Measurements from ENCODE around the gene APOC3. TPM values are rescaled to one million over a fixed set of nuclear protein-coding genes. Genes with fewer than 3 reads are reported as not detected.

The APOC3 gene
- total and polyA plus RNA-seq, 2 experiments from 2014 or later, result not detected

DNA sequence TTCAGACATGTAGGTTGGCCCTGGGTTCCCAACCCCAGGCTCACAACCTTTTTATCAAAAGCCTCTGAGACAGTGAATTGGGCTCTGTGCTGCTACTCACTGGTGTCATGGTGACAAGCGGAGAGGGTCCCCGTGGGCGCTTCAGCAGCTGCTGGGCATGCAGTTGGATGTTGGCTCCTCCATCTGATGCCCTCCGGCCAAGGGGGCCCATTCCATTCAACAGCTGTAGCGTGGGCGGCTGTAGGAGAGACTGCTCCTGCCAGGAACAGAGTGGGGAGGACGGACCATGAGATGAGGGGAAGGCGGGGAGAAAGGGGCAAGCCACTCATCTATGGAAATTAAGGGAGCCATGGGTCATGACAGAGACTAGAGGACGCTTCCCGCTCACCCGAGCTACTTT lies 43.7 kb downstream of the APOC3 start:
- no peak for DNase-seq (ENCODE audit: low spot score)
- Mint-ChIP-seq H3K36me3 (ENCODE audit: low read depth) (peaks cover 19% of the 10 kb centered on the region; the same call in 2 of the 3 replicates), H3K9me3 (no peaks in the 10 kb centered on the region), H3K4me3 (no peak overlapping the region), H3K27me3 (ENCODE audit: insufficient read depth, low read depth, poor library complexity) (no peaks in the 10 kb centered on the region), H3K4me1 (no peaks in the 10 kb centered on the region; the same call in 2 of the 3 replicates), H3K27ac (no peak overlapping the region)
- Histone ChIP-seq H3K4me2 (no peak overlapping the region), H4K20me1 (replicated peaks; ENCODE audit: insufficient read depth) (no peaks in the 10 kb centered on the region; the same call in 1 of the 2 replicates), H2AFZ (no peak overlapping the region), H3K27me3 (ENCODE audit: insufficient read depth) (no peaks in the 10 kb centered on the region), H3K4me3 (no peak overlapping the region), H3K27ac (ENCODE audit: low read depth) (no peak overlapping the region), H3K79me2 (replicated peaks; ENCODE audit: insufficient read depth) (no peaks in the 10 kb centered on the region), H3K4me1 (ENCODE audit: insufficient read depth) (no peaks in the 10 kb centered on the region; the same call in 1 of the 2 replicates), H3F3A (replicated peaks; ENCODE audit: low read depth) (no peaks in the 10 kb centered on the region), H3K36me3 (ENCODE audit: insufficient read depth) (0 out of 2 replicates have a peak, but pooled peaks cover 2% of the 10 kb centered on the region), H3K9me2 (ENCODE audit: insufficient read depth) (no peaks in the 10 kb centered on the region)
- TF ChIP-seq ZNF114 (CRISPR knock-in tag; IDR thresholded peaks at IDR 0.05) (no peak), EZH2 (IDR thresholded peaks at IDR 0.05; ENCODE audit: low read depth, unreplicated experiment) (no peak), ETS1 (IDR thresholded peaks at IDR 0.05) (no peak), CREB1 (CRISPR knock-in tag; IDR thresholded peaks at IDR 0.05; ENCODE audit: low read depth) (no peak), POLR2AphosphoS5 (IDR thresholded peaks at IDR 0.05; ENCODE audit: low read depth) (no peak), NANOG (IDR thresholded peaks at IDR 0.05; ENCODE audit: borderline replicate concordance) (no peak), ZNF331 (CRISPR knock-in tag; IDR thresholded peaks at IDR 0.05; ENCODE audit: low read depth) (no peak), EZH2phosphoT487 (IDR thresholded peaks at IDR 0.05; ENCODE audit: unreplicated experiment) (no peak), STAT1 (IDR thresholded peaks at IDR 0.05; ENCODE audit: unreplicated experiment) (no peak)
- TF ChIP-seq, protein P1, sequence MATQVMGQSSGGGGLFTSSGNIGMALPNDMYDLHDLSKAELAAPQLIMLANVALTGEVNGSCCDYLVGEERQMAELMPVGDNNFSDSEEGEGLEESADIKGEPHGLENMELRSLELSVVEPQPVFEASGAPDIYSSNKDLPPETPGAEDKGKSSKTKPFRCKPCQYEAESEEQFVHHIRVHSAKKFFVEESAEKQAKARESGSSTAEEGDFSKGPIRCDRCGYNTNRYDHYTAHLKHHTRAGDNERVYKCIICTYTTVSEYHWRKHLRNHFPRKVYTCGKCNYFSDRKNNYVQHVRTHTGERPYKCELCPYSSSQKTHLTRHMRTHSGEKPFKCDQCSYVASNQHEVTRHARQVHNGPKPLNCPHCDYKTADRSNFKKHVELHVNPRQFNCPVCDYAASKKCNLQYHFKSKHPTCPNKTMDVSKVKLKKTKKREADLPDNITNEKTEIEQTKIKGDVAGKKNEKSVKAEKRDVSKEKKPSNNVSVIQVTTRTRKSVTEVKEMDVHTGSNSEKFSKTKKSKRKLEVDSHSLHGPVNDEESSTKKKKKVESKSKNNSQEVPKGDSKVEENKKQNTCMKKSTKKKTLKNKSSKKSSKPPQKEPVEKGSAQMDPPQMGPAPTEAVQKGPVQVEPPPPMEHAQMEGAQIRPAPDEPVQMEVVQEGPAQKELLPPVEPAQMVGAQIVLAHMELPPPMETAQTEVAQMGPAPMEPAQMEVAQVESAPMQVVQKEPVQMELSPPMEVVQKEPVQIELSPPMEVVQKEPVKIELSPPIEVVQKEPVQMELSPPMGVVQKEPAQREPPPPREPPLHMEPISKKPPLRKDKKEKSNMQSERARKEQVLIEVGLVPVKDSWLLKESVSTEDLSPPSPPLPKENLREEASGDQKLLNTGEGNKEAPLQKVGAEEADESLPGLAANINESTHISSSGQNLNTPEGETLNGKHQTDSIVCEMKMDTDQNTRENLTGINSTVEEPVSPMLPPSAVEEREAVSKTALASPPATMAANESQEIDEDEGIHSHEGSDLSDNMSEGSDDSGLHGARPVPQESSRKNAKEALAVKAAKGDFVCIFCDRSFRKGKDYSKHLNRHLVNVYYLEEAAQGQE (IDR thresholded peaks at IDR 0.05; ENCODE audit: unreplicated experiment), result no peak
- TF ChIP-seq, protein P2, sequence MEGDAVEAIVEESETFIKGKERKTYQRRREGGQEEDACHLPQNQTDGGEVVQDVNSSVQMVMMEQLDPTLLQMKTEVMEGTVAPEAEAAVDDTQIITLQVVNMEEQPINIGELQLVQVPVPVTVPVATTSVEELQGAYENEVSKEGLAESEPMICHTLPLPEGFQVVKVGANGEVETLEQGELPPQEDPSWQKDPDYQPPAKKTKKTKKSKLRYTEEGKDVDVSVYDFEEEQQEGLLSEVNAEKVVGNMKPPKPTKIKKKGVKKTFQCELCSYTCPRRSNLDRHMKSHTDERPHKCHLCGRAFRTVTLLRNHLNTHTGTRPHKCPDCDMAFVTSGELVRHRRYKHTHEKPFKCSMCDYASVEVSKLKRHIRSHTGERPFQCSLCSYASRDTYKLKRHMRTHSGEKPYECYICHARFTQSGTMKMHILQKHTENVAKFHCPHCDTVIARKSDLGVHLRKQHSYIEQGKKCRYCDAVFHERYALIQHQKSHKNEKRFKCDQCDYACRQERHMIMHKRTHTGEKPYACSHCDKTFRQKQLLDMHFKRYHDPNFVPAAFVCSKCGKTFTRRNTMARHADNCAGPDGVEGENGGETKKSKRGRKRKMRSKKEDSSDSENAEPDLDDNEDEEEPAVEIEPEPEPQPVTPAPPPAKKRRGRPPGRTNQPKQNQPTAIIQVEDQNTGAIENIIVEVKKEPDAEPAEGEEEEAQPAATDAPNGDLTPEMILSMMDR (conservative IDR thresholded peaks at IDR 0.05; ENCODE audit: low read depth in 2 of 2), result no peak
- TF ChIP-seq, protein P3, sequence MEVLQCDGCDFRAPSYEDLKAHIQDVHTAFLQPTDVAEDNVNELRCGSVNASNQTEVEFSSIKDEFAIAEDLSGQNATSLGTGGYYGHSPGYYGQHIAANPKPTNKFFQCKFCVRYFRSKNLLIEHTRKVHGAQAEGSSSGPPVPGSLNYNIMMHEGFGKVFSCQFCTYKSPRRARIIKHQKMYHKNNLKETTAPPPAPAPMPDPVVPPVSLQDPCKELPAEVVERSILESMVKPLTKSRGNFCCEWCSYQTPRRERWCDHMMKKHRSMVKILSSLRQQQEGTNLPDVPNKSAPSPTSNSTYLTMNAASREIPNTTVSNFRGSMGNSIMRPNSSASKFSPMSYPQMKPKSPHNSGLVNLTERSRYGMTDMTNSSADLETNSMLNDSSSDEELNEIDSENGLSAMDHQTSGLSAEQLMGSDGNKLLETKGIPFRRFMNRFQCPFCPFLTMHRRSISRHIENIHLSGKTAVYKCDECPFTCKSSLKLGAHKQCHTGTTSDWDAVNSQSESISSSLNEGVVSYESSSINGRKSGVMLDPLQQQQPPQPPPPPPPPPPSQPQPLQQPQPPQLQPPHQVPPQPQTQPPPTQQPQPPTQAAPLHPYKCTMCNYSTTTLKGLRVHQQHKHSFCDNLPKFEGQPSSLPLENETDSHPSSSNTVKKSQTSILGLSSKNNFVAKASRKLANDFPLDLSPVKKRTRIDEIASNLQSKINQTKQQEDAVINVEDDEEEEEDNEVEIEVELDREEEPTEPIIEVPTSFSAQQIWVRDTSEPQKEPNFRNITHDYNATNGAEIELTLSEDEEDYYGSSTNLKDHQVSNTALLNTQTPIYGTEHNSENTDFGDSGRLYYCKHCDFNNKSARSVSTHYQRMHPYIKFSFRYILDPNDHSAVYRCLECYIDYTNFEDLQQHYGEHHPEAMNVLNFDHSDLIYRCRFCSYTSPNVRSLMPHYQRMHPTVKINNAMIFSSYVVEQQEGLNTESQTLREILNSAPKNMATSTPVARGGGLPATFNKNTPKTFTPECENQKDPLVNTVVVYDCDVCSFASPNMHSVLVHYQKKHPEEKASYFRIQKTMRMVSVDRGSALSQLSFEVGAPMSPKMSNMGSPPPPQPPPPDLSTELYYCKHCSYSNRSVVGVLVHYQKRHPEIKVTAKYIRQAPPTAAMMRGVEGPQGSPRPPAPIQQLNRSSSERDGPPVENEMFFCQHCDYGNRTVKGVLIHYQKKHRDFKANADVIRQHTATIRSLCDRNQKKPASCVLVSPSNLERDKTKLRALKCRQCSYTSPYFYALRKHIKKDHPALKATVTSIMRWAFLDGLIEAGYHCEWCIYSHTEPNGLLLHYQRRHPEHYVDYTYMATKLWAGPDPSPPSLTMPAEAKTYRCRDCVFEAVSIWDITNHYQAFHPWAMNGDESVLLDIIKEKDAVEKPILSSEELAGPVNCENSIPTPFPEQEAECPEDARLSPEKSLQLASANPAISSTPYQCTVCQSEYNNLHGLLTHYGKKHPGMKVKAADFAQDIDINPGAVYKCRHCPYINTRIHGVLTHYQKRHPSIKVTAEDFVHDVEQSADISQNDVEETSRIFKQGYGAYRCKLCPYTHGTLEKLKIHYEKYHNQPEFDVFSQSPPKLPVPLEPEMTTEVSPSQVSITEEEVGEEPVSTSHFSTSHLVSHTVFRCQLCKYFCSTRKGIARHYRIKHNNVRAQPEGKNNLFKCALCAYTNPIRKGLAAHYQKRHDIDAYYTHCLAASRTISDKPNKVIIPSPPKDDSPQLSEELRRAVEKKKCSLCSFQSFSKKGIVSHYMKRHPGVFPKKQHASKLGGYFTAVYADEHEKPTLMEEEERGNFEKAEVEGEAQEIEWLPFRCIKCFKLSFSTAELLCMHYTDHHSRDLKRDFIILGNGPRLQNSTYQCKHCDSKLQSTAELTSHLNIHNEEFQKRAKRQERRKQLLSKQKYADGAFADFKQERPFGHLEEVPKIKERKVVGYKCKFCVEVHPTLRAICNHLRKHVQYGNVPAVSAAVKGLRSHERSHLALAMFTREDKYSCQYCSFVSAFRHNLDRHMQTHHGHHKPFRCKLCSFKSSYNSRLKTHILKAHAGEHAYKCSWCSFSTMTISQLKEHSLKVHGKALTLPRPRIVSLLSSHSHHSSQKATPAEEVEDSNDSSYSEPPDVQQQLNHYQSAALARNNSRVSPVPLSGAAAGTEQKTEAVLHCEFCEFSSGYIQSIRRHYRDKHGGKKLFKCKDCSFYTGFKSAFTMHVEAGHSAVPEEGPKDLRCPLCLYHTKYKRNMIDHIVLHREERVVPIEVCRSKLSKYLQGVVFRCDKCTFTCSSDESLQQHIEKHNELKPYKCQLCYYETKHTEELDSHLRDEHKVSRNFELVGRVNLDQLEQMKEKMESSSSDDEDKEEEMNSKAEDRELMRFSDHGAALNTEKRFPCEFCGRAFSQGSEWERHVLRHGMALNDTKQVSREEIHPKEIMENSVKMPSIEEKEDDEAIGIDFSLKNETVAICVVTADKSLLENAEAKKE (CRISPR knock-in tag; IDR thresholded peaks at IDR 0.05), result no peak
- ATAC-seq, result no peak

Data from GM23338 (cell line).